ENCODE measurements around the gene MYO7B. TPM values are rescaled to one million over a fixed set of nuclear protein-coding genes. Genes with fewer than 3 reads are reported as not detected.

Gene MYO7B
- total and polyA plus RNA-seq, 9 of the 15 experiments (the other 6 are each of a cell fraction or from before 2014, with no cell fraction given) = 0.08 TPM; not detected in 8

- TF ChIP-seq IRF2 (CRISPR knock-in tag; IDR thresholded peaks at IDR 0.05) = no peak
- no peak for TF ChIP-seq CSDE1 (IDR thresholded peaks at IDR 0.05)
- TF ChIP-seq, protein P1, sequence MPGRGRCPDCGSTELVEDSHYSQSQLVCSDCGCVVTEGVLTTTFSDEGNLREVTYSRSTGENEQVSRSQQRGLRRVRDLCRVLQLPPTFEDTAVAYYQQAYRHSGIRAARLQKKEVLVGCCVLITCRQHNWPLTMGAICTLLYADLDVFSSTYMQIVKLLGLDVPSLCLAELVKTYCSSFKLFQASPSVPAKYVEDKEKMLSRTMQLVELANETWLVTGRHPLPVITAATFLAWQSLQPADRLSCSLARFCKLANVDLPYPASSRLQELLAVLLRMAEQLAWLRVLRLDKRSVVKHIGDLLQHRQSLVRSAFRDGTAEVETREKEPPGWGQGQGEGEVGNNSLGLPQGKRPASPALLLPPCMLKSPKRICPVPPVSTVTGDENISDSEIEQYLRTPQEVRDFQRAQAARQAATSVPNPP (IDR thresholded peaks at IDR 0.05; ENCODE audit: borderline replicate concordance, insufficient read depth, insufficient read length) = no peak
- no peak for TF ChIP-seq ZNF280B (CRISPR knock-in tag; IDR thresholded peaks at IDR 0.05)
- TF ChIP-seq PHB2 (IDR thresholded peaks at IDR 0.05; ENCODE audit: low read depth) = no peak
- TF ChIP-seq MXD1 (CRISPR knock-in tag; IDR thresholded peaks at IDR 0.05; ENCODE audit: borderline replicate concordance, poor library complexity, severe bottlenecking) = no peak
- no peak for TF ChIP-seq TRIM24 (IDR thresholded peaks at IDR 0.05)
- no peak for TF ChIP-seq NKRF (IDR thresholded peaks at IDR 0.05; ENCODE audit: borderline replicate concordance)
- TF ChIP-seq WHSC1 (IDR thresholded peaks at IDR 0.05; ENCODE audit: low read length) = no peak
These were observed 15.9 kb downstream of the MYO7B start (continued) for GRCh38 chr2:127551221-127551930.

All from K562 (cell line).